ENCODE measurements around the gene MRPL42. TPM values are rescaled to one million over a fixed set of nuclear protein-coding genes. Genes with fewer than 3 reads are reported as not detected.
"Not testable (repeated sequence)": the region's sequence is repeated elsewhere in the genome, so short reads cannot be mapped to it uniquely, and the experiment has no call there.

MRPL42 gene
- total RNA-seq: 87.6 TPM

DNA sequence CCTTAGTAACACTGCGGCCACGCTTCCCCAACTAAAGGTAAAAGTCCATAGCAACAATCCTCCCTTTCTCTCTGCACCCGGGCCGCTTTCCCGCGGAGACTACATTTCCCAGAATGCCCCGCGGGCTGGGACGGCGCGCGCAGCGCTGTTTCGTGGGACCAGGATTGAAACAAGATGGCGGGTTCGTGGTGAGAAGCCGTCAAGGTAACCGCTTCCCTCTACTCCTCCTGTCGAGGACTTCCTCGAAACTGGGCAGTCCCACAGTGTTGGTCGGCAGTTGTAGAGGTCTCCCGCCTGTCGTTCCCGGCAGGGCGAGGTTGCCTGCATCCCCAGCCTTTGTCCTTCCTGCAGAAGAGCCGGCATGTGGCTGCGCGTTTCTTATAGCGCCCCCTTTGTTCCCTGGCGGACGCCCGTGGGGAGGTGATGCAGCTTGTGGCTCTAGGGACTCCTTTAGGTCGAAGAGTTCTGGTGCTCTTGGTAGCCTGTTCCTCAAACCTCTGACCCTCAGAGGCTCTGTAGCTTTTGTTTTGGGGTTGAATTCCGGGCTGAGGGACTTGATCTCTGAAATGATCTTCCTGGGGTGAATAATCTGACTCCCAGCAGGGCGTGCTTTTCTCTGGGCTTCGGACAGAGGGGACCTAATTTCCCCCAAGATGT is at the start of gene MRPL42:
Gene MRPL42 (plus strand): TSS at position 164 of the 657 bp plus-strand sequence. CDS start 1,772 bp downstream, outside the sequence.
- peak; percentile 92 for DNase-seq (ENCODE audit: low spot score)

DNA sequence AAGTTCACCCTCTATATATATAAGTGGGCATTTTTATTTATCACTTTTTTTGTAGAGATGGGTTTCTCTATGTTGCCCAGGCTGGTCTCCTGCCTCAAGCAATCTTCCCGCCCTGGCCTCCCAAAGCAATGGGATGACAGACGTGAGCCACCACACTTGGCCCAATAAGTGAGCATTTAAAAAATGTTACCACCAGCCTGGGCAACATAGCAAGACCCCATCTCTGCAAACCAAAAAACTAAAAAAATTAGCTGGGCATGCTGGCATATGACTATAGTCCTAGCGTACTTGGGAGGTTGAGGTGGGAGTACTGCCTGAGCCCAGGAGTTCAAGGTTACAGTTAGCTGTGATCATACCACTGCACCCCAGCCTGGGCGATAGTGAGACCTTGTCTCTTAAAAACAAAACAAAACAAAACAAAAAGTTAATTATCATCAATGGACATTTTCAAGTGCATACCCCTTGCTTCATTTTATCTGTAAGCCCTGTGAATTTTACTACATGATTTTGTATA is 49.3 kb upstream of the MRPL42 start:
- no peak for DNase-seq (ENCODE audit: low spot score)

DNA sequence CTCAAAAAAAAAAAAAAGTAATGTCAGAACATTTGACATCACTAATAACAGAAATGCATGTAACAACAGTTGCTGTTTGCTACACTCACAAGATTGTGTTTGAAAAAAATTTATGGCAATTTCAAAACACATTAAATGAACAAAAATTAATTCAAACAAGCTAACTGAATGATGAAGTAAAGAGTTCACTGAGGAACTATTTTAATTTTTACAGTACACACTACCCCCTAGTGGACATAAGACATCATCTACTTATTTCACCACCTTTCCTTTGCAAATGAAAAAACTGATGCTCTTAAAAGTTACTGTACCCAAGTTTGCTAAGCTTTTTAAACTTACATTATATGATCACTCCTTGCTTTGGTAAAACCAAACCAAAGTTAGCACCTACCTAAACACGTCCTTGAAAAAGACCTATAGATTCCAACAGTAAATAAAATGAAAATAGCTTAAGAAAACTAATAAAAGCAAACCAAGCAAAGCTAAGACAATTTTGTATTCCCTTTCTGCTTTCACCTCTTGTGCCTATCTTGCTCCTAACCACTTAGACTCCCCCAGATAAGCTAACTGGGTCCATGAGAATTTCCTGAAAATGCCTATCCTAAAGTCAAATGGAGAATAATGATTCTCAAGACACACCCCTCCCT is 47.8 kb upstream of the MRPL42 start:
- no peak for DNase-seq (ENCODE audit: low spot score)

DNA sequence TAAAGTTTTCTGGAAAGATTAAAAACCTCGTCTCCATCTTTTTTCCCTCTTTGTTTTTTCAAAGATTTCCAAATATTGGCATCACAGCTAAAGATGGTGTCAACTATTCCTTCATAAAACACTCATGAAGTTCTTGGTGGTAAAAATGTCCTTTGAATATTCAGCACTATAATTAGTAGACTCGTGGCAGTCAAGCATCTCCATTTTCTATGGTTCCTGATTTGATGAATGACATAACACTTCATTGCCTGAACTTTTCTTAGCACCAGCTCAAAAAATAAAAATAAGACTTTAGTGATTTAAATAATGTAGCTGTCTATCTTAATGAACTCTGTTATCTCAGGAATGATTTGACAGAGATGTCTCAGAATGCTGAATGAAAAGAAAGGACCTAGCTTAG is 45.3 kb upstream of the MRPL42 start:
- DNase-seq (ENCODE audit: low spot score): no peak

DNA sequence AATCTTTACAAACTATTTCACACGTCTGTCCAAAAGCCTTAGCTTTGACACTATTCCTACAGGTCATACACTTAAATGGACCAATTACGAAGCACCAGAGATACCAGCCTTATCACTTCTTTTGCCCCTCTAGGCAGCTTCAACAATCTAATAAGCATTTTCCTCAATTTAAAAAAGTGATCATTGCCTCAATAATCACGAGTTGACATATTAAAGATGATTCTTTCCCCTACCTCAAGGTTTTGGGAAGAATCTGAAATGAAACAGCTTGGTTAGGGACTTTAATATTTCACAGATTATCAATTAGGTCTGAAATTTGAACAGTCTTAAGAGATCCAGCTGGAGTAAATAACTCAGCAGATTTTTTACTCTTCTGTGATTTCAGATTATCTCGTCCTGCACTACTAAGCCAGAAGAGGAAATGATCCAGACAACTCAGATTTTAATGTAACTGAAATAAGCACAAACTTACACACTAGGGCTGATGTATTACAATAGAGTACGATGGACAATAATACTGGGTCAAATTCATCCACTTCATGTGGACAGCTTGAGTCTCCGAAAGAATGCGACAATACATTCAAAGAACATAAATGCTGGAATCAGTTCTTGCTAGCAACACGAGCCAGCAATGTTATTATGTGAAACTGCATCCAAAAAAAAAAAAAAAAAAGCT is 41.4 kb upstream of the MRPL42 start:
- DNase-seq (ENCODE audit: low spot score): no peak

DNA sequence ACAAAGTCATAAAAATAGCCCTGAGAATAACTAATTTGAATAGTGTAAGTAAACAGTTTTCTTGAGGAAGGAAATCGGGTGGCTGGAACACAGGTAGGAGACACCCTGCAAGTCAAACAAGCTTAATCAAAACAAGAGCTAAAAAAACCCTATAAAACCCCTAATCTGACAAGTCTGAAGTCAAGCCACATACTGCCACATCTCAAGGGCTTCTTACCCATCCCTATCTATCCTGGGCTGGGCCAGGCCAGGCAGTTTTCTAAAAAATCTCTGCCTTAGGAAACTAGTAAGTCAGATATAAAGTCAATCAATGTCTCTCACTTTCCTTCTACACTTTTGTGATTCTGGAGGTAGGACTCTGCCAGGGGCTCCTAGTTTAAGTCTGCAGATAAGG is 40.9 kb upstream of the MRPL42 start:
- DNase-seq (ENCODE audit: low spot score): no peak

DNA sequence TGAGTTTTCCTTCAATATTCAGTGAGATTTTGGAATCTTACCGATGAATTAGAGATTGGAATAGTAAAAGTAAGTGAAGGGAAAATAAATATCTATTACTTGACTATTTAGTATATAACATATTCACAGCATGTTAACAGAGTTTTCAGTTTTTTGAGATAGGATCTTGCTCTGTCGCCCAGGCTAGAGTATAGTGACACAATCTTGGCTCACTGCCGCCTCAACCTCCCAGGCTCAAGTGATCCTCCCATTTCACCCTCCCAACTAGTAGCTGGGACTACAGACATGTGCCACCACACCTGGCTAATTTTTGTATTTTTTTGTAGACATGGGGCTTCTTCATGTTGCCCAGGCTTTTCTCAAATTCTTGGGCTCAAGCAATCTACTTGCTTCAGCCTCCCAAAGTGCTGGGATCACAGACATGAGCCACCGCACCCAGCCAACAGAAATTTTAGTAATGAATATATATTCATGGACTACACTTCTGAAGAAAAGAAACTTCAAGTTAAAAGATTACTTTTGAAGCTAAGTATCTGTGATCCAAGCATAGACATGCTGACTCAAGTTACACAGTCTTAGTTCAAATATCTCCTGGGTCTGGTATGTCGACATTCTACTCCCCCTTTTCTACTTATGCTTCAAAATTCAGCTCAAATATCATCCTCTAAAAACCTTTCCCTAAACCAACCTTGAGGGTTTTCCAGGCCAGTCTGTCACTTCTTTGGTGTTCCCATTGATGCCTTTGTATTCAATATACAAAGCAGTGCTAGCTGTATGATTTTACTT is 39.3 kb upstream of the MRPL42 start:
- no peak for DNase-seq (ENCODE audit: low spot score)

DNA sequence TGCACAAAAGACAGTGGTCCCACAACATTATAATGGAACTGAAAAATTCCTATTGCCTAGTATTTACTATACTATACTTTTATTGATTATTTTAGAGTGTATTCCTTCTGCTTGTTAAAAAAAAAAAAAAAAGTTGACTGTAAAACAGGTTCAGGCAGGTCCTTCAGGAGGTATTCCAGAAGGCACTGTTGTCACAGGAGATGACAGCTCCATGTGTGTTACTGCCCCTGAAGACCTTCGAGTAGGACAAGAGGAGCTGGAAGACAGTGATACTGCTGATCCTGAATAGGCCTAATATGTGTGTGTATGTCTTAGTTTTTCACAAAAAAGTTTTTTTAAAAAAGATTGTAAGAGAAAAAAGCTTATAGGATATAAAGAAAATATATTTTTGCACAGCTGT is 37.9 kb upstream of the MRPL42 start:
- no peak for DNase-seq (ENCODE audit: low spot score)

DNA sequence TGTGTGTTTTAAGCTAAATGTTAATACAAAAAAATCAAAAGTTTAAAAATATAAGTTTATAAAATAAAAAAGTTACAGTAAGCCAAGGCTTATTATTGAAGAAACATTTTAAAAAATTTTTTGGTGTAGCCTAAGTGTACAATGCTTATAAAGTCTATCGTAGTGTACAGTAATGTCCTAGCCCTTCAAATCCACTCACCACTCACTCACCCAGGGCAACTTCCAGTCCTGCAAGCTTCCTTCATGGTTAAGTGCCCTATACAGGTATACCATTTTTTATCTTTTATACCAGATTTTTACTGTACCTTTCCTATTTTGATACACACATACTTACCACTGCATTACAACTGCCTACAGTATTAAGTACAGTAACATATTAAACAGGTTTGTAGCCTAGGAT is 37.5 kb upstream of the MRPL42 start:
- no peak for DNase-seq (ENCODE audit: low spot score)

DNA sequence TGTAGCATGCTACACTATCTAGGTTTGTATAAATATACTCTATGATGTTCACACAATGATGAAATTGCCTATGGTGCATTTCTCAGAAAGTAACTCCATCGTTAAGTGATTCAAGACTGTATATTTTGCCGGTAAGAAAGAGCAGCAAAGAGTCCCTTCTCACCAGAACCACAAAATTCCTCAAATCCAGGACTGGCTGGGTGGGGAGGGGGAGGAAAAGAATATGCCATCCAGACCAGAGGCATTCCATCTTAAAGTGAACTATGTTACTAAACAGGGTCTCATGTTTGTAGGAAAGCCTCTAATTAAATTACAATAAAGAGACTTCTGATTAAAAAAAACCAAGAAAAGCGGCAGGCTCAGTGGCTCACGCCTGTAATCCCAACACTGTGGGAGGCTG is 37.0 kb upstream of the MRPL42 start:
- DNase-seq (ENCODE audit: low spot score): no peak

DNA sequence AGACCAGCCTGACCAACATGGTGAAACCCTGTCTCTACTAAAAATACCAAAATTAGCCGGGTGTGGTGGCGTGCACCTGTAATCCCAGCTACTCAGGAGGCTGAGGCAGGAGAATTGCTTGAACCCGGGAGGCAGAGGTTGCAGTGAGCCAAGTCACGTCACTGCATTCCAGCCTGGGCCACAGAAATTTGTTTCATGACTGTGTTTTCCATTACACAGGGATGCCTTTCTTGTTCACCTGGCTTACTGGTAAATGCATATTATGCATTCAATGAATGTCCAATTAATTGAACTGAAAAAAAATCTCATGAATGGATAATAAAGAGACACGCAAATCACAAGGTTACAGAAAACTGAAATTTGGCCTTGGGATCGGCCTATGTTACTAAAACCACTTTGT is 35.3 kb upstream of the MRPL42 start:
- not testable (repeated sequence) for DNase-seq (ENCODE audit: low spot score)

DNA sequence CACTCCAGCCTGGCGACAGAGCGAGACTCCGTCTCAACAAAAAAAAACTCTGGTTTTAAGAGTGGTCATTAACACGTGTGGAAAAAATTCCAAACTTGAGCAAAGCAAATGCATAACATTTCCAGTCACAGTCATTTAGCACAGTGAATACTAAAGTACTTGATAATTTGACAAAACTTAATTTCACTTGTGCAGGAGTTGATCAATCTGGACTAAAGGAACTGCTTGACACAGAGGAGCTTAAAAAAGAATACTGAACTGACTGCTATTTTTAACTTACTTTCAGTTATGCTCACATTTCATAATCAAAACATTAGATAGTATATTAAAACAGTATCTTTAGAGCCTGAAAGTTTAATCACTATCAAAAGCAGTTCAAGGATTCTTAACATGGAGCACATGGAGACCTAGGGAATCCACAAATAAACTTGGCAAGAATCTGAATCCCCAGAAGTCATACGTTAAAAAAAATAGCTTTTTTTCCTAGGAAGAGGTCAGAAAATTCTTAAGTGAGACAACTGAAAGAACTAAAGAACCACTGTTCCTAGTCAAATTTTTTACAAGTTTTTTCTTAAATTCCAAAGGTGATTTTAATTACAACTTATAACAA is 33.0 kb upstream of the MRPL42 start:
- no peak for DNase-seq (ENCODE audit: low spot score)

DNA sequence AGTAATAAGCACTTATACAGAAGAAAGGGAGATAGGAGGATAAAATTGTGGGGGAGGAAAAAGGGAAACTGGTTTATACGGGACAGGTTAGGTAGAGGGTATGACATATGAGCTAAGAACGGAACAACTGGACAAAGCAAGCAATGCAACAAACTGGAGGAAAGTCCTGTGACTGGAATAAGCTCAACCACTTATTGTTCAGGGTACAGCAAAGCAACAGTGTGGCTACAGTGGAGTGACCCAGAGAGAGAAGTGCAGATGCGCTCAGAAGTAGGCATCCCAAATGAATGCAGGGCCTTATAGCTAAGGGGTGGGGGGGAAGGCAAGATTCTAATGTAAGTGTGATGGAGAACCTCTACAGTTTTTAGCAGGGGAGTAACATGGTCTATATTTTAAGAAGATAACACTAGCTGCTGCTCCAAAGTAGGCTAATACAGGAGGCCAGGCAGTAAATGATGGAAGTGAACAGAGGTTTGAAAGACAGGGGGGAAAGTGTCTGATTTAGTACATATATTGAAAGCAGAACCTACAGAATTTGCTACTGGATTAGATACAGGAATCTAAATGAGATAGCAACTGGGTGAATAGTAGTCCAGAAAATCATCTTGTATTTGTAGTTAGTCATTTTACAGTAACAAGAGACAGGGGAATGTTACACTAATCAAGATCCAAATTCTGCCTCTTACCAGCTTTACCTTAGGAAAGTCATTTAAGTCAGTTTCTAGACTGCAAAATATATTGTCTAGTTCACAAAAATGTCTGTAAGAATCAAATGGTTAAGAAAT is 28.9 kb upstream of the MRPL42 start:
- DNase-seq (ENCODE audit: low spot score): no peak

DNA sequence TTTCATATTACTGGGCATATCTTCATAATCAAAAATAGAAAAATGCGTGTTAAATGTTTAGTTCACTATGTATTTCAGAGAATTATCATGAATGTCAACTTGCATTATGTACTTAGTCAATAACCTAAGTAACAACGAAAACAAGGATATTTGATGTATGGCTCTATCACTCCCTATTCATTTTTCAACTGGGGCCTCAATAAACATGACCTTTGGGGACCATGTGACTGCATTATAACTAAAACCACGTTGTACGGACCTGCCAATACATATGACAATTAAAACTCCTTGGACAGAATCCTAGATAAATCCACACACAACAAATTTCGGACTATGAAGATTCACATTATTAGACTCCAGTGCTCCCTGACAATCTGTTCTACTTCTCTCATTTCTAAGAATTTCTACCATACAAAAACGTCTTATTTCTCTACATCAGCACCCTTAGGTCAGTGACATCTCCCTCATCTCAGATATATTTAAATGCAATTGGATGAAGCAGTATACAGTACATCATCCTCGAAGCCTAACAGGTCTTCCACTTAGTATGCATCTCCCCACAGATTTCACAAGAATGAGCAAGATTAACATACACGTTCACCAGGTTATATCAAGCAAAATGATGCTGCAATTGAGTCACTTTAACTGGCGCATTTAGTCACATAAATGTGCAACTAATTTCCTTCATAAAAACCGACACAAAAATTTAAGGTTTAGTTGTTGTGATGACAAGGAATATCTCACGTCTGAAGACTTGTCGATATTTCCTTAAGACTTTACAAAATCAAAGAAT is 27.1 kb upstream of the MRPL42 start:
- DNase-seq (ENCODE audit: low spot score): no peak

DNA sequence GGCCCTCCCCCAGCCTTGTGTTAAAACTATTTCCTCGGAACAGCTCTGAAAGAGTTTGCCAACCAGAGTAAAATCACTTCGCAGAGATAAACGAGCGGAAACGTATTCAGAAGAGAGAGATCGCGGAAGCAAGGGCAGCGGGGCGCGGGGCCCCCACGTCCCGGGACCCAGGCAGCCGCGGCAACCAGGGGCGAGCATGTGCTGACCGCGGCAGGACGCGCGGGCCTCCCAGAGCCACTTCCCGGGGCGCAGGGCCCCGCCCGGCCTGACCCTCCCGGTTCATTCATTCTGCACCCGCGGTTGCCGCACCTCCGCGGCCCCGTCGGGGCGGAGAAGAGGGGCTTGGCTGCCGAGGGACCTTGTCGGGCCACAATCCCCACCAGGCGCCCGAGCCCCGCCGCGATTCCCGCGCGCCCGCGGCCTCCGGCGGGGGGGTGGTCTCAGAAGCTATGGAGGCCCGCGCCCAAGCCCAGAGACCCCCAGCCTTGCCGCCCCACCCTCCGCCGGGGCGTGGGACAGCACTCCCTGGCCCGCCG is 26.2 kb upstream of the MRPL42 start:
- DNase-seq (ENCODE audit: low spot score): no peak

DNA sequence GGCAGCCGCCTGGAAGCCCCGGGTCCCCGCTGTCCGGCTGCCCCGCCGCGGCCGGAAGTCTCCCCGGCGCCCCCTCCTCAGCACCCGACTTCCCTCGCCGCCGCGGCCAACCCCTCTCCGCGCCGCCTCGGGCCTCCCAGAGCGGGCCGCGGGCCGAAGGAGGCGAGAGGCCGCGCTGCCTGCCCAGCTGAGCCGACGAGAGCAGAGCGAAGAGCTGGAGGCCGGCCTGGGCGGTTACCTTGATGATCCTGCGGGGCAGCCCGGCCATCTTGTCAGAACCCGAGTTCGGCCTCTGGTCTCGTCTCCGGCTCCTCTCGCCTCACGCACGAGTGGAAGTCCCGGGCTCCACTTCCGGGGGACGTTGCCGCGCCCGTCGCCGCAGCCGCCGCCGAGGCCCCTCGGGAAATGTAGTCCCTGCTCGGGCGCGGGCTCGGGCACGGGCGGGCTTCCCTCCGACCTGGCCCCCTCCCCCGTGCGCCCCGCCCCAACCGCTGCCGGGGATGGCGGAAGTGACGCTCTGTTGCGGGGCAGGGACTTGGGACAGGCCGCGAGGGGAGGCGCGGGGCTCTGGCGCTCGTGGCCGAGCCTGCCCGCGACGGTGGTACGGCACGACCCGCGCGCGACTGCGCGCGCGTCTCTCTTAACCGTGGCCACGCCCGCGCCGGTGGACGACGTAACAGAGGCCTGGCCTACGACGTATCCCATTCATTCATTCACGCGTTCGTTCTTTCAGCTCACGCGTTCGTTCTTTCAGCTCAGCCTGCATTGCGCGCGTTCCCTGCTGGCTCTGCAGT is 25.5 kb upstream of the MRPL42 start, which contains the start of gene UBE2N:
Gene UBE2N (minus strand): TSS at position 331 of the 794 bp plus-strand sequence. CDS start 63 bp downstream, at position 268.
- DNase-seq (ENCODE audit: low spot score): peak; percentile 96

DNA sequence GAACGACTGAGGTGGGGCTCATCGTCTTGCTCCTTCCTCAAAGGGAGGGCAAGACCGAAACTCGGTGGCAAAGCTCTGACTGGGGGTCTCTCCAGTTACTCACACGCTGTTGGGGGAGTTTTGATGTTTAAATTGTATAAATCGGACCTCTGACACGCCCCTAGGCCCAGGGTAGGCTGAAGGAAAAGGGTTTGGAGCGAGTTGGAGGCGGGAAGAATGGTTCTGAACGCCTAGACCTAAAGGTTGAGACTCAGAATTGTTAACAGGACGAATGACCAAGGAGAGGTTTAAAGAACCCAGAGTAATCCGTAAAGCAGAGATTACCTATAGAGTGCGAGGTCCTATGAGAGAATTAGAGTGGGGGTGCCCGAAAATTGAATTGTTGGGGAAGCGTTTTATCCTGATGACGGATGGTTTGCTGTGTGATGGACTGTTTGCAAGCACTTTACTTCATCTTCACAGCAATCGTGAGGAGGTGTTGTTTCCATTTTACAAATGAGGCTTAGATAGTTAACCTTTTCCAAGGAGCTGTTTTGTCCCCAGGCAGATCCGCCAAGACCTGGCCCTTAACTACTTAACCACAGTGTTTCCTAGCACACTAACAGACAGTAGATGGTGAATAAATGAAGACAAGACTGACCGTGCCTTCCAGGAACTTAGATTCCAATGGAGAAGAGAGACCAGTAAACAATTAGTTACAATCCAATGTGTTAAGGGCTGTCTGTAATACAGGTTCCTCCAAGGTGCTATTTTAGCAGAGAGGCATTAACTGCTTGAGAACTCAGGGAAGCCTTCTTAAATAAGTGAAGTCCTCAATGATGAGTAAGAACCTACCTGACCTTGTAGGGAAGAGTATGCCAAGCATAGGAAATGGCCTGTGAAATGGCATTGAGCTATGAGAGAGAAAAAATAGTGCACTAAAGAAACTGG is 24.6 kb upstream of the MRPL42 start:
- DNase-seq (ENCODE audit: low spot score): no peak

DNA sequence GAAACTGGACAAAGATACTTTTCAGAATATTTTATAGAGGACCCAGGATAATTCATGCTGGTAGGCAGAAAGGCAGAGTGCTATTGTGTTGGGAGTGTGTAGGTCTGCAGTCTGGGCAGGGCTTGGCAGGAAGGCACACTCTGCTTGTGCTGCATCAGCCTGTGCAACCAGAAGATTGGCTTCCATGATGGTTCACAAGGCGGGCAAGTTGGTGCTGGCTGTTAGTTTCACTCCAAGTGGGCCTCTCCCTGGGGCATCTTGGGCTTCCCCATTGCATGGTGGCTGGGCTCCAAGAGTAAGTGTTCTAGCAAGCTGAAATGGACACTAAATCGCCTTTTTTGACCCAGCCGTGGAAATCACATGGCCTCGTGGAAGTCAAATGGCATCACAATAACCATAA is 23.7 kb upstream of the MRPL42 start:
- no peak for DNase-seq (ENCODE audit: low spot score)
